Right atrium auricular region (tissue), 2 donors: ENCODE results near the gene SH3GL3. TPM values are rescaled to one million over a fixed set of nuclear protein-coding genes. Genes with fewer than 3 reads are reported as not detected.

Experiments
- DNase-seq: peaks from one replicate; pipeline ENCODE4 v3.0.0-alpha.2; 2019; ENCODE audit warnings: low spot score
- H3K27ac ChIP-seq, 2 donors: fragments of 200-600 bp; sonication (generic); 1 replicate in 1 of 2; 2 replicates in 1 of 2; pipeline ENCODE4 v1.5.1; 2016 to 2019
- H3K27me3 ChIP-seq, 2 donors: fragments of 200-600 bp; sonication (generic); one replicate each; pipeline versions ENCODE4 v1.5.1 to v1.6.0; 2017 to 2019
- H3K36me3 ChIP-seq: fragments of 200-600 bp; sonication (generic); one replicate; pipeline ENCODE4 v1.5.1; 2016
- H3K4me1 ChIP-seq, 2 donors: fragments of 200-600 bp; sonication (generic); one replicate each; pipeline versions ENCODE4 v1.5.1 to v1.6.0; 2017 to 2019
- H3K4me3 ChIP-seq, 2 donors: fragments of 200-600 bp; sonication (generic); 1 replicate in 1 of 2; 2 replicates in 1 of 2; pipeline ENCODE4 v1.5.1; 2017 to 2019; ENCODE audit warnings: mild to moderate bottlenecking in 1 of 2, moderate library complexity in 1 of 2
- H3K9me3 ChIP-seq, 2 donors: fragments of 200-600 bp; sonication (generic); one replicate each; pipeline ENCODE4 v1.5.1; 2019
- total RNA-seq, 2 donors: library from RNA; depleted of rRNA; stranded (reverse); fragments of >200 nt; gene quantifications; one replicate each; pipeline ENCODE4 v1.1.0, GENCODE V29; 2016
- TF ChIP-seq, protein P1 (sequence below), 2 donors: fragments of 200-600 bp; sonication (generic); IDR thresholded peaks; one replicate each; pipeline ENCODE4 v1.5.1; 2019; ENCODE audit warnings: antibody characterized with exemption in 2 of 2

Gene SH3GL3
- total RNA-seq, 2 donors from 2014 or later: 4.1 TPM; not detected in 1

DNA sequence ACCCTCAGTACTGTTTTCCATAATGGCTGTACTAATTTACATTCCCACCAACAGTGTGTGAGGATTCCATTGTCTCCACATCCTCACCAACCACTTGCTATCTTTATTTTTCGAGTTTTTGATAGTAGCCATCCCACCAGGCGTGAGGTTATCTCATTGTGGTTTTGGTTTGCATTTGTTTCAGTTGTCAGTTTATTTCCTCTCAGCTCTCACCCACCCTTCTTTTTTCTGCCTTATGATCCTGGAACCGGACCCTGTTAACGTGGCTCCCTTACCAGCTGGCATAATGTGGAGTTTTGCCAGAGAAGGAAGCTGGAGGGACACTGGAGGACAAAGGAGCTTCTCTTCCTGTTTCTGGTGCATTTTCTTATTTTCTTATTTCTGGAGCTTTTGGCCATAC, 25.1 kb upstream of the SH3GL3 start:
- Histone ChIP-seq H3K9me3 (no peaks in the 10 kb centered on the region), H3K27ac (no peak overlapping the region), H3K4me1 (no peaks in the 10 kb centered on the region), H3K4me3 (no peak overlapping the region), H3K27me3 (no peaks in the 10 kb centered on the region), H3K36me3 (no peaks in the 10 kb centered on the region)
- no peak for DNase-seq
- TF ChIP-seq, protein P1, sequence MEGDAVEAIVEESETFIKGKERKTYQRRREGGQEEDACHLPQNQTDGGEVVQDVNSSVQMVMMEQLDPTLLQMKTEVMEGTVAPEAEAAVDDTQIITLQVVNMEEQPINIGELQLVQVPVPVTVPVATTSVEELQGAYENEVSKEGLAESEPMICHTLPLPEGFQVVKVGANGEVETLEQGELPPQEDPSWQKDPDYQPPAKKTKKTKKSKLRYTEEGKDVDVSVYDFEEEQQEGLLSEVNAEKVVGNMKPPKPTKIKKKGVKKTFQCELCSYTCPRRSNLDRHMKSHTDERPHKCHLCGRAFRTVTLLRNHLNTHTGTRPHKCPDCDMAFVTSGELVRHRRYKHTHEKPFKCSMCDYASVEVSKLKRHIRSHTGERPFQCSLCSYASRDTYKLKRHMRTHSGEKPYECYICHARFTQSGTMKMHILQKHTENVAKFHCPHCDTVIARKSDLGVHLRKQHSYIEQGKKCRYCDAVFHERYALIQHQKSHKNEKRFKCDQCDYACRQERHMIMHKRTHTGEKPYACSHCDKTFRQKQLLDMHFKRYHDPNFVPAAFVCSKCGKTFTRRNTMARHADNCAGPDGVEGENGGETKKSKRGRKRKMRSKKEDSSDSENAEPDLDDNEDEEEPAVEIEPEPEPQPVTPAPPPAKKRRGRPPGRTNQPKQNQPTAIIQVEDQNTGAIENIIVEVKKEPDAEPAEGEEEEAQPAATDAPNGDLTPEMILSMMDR (IDR thresholded peaks at IDR 0.05): no peak

DNA sequence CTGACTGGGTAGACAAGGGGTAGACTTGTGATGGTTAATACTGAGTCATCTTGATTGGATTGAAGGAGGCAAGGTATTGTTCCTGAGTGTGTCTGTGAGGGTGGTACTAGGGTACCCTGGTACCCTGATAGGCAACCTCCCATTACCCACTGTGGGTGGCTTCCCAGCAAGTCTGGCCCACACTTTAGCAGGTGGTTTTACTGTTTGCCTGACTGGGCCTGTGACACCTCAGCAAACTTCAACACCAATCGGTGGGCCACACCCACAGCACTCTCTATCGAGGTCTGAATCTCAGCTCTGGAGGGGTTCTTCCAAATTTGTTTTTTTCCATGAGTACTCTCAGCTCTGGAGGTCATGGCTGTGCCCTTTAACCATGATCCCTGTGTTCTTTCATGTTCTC, 24.6 kb upstream of the SH3GL3 start:
- no peaks in the 10 kb centered on the region for H3K36me3 ChIP-seq
- DNase-seq: no peak
- no peak overlapping the region for H3K27ac ChIP-seq
- TF ChIP-seq, protein P1 (IDR thresholded peaks at IDR 0.05): no peak
- H3K9me3 ChIP-seq: no peaks in the 10 kb centered on the region
- no peak overlapping the region for H3K4me3 ChIP-seq
- no peaks in the 10 kb centered on the region for H3K4me1 ChIP-seq
- H3K27me3 ChIP-seq: no peaks in the 10 kb centered on the region

DNA sequence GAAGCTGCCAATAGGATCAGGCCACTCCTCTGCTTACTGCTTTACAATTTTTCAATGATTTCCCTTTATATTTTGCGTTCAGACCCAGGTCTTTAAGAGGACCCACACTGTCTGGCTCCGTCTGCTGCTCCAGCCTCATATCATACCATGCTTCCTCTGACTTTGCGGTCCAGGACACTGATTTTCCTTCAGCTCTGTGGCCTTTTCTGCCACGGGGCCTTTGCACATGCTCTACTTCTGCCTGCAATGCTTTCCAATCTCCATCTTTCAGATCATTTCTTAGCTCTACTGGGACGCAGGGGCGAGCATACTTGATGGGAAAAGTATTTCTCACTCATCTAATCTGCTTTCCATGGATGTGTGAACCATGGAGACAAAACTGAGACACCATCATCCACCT, 23.0 kb upstream of the SH3GL3 start:
- Histone ChIP-seq H3K4me1 (no peaks in the 10 kb centered on the region), H3K9me3 (peaks cover 0 to 10% of the 10 kb centered on the region in 2 donors), H3K36me3 (no peaks in the 10 kb centered on the region), H3K27me3 (no peaks in the 10 kb centered on the region), H3K27ac (no peak overlapping the region), H3K4me3 (no peak overlapping the region)
- no peak for DNase-seq
- TF ChIP-seq, protein P1 (IDR thresholded peaks at IDR 0.05): no peak

DNA sequence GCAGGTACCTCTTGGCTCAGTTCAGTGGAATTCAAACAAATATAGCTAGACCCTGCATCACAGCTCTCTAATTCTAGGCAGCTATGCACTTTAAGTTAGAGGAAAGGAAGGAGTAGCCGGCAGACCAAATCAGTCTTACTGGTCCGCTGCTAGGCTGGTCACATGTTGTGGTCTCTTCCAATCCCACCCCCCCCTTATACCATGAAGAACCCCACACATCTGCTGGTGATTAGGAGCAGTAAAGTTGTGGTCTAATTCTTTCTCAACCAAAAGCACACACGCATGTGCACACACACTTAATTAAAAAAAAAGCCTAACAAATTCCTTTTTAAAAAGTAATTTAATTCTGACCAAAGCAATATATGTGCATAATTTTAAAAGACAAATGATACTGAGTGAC, 16.7 kb upstream of the SH3GL3 start:
- TF ChIP-seq, protein P1 (IDR thresholded peaks at IDR 0.05): no peak
- DNase-seq: no peak
- H3K27ac ChIP-seq: no peak overlapping the region
- no peaks in the 10 kb centered on the region for H3K36me3 ChIP-seq
- H3K27me3 ChIP-seq: no peaks in the 10 kb centered on the region
- H3K4me1 ChIP-seq: no peaks in the 10 kb centered on the region
- H3K4me3 ChIP-seq: no peak overlapping the region
- peaks cover 0 to 10% of the 10 kb centered on the region in 2 donors for H3K9me3 ChIP-seq

DNA sequence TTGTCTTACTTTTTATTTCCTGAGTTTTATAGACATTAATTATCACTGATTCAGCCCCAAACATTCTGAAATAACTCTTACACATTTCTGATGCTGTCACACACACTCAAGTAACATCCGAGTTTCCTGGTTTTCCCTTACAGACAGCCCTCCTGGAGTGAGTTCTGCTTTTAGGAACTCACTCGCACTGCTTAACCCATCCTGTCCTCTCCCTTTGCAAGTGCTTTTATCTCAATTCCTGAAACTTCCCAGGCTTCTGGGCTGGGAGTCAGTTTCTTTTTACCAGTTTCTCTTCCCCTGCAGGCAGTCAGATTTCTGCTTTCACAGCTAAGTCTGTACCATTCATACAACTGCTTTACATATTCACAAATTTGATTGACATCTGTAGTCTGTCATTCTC, 15.6 kb upstream of the SH3GL3 start:
- H3K36me3 ChIP-seq: no peaks in the 10 kb centered on the region
- no peak for DNase-seq
- peaks cover 0 to 10% of the 10 kb centered on the region in 2 donors for H3K9me3 ChIP-seq
- no peaks in the 10 kb centered on the region for H3K27me3 ChIP-seq
- H3K4me3 ChIP-seq: no peak overlapping the region
- TF ChIP-seq, protein P1 (IDR thresholded peaks at IDR 0.05): no peak
- H3K27ac ChIP-seq: no peak overlapping the region
- no peaks in the 10 kb centered on the region for H3K4me1 ChIP-seq

DNA sequence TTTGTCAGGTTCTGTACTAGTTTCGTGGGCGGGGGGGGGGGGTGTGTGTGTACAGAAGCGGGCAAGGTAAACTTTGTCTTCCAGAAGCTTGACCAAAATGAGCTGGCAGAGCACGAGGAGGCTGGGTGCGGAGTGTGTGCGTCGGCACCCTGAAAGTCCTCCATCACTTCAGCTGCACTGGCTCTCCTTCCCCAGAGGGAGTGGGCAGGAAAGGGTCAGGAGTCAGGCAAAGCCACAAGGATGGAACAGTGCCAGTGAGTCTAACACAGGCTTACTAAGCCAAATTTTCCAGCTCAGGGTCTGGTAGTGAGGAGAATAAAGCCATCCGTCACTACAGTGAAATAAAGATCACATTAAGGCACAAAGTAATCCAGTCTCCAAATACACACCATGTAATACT, 11.9 kb upstream of the SH3GL3 start:
- Histone ChIP-seq H3K27me3 (no peaks in the 10 kb centered on the region), H3K27ac (no peak overlapping the region)

More for the DNA sequence above, 11.9 kb upstream of the SH3GL3 start:
- Histone ChIP-seq H3K9me3 (no peaks in the 10 kb centered on the region), H3K4me1 (no peaks in the 10 kb centered on the region), H3K36me3 (no peaks in the 10 kb centered on the region), H3K4me3 (no peak overlapping the region)
- TF ChIP-seq, protein P1 (IDR thresholded peaks at IDR 0.05): no peak
- no peak for DNase-seq
